ENCODE measurements around the gene IKBKE. TPM values are rescaled to one million over a fixed set of nuclear protein-coding genes. Genes with fewer than 3 reads are reported as not detected.
A peak's percentile ranks its signal among the peaks of the same experiment; 100 is the strongest.

IKBKE gene
- polyA plus RNA-seq, 4 donors, result 4.1 to 8.7 (median 6.9) TPM

DNA sequence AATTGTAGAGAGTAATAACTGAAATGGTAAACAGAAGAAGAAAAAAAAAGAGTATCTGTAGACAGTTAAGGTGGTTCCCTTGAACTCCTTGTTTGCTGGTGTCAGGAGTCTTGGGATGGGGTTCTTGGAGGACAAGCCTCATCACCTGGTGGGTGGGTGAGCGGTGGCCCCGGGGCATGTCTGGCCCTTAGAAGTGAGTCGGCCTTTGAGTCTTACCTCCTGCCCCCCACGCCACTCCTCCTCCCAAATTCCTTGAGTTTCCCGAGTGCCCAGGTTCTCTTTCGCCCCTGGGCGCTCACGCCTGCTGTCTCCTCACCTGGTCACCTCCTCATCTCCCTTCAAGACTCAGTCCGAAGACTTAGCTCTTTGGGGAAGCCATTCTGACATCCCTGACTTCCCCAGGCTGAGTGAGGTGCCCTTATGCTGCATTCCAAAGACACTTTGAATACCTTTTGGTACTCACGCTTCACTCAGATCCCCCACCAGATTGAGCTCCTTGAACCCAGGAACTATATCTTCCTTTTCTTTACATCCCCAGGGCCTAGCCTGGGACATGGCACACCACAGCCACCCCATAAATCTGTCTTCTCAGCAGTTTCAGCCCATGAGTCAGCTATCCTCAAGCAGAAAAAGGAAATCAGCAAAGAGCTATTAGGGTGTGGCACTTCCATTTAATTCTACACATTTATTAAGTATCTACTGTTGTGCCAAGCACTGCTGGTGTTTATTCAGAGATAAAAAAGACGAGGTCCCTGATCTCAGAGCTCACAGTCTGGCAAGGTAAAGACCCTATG, 13.5 kb upstream of the IKBKE start:
- H3K36me3 ChIP-seq (ENCODE audit: control insufficient read depth in 3 of 3, insufficient read depth in 2 of 3, low read depth in 1 of 3, low read length in 3 of 3), result peaks cover 0 to 56% (median 5%) of the 10 kb centered on the region in 3 donors

DNA sequence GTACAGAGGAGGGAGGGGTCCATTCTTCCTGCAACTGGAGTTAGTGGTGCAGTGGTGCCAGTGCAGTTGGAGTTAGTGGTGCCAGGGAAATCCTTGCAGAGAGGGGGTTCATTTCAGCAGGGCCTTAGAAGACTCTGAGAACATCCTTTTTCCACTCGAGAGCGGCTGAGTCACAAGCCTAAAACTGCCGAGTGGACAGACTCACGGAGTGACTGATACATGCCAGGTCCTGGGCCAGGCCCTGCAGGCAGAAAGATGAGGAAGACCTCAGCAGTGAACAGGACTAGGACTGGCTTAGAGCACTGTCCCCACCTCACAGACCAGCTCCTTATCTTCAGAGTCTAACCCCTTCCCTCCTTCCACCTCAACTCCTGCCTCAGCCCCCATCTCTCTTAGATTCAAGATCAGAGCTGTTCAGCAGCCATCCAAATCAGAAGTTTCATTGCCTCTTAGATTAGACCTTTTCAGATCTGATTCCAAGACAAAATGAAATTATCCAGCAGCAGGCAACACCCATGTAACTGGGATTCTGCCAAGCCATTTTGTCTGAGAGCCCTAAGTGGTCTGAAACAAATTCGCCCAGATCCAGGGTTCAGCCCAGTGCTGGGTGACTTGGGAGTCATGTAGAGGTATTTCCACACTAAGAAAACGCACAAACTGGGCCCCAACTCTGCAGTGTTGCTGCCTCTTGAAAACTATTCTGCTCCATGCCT, 12.7 kb upstream of the IKBKE start:
- Histone ChIP-seq H3K36me3 (ENCODE audit: control insufficient read depth in 3 of 3, insufficient read depth in 2 of 3, low read depth in 1 of 3, low read length in 3 of 3) (peaks cover 0 to 56% (median 5%) of the 10 kb centered on the region in 3 donors), H3K27ac (ENCODE audit: low read depth in 1 of 3, low read length in 2 of 3) (peak overlapping the region in 1 of 3 donors; percentile 48), H3K4me1 (ENCODE audit: control insufficient read depth in 3 of 3, insufficient read depth in 2 of 3, low read depth in 1 of 3, low read length in 2 of 3) (peaks cover 3 to 9% (median 4%) of the 10 kb centered on the region in 3 donors), H3K27me3 (ENCODE audit: control insufficient read depth in 3 of 3, insufficient read depth in 3 of 3, low read length in 3 of 3) (no peaks in the 10 kb centered on the region), H3K4me3 (ENCODE audit: low read depth in 1 of 3, low read length in 3 of 3) (no peak overlapping the region), H3K9me3 (ENCODE audit: control insufficient read depth in 2 of 2, insufficient read depth in 1 of 2, low read depth in 1 of 2, low read length in 1 of 2) (no peaks in the 10 kb centered on the region)
- DNase-seq, result no peak
- WGBS, 3 donors, result 61 to 89% (median 84%) methylated on average over 6 of the region's 6 CpGs
- FAIRE-seq, result no peak

More for the DNA sequence above, 13.5 kb upstream of the IKBKE start:
- 89 to 92% (median 89%) methylated on average over 11 of the region's 11 CpGs for WGBS, 3 donors
- peak in 1 of 2 donors; percentile 73 for DNase-seq
- Histone ChIP-seq H3K27ac (ENCODE audit: low read depth in 1 of 3, low read length in 2 of 3) (peak overlapping the region in 1 of 3 donors; percentile 48), H3K9me3 (ENCODE audit: control insufficient read depth in 2 of 2, insufficient read depth in 1 of 2, low read depth in 1 of 2, low read length in 1 of 2) (no peaks in the 10 kb centered on the region), H3K4me1 (ENCODE audit: control insufficient read depth in 3 of 3, insufficient read depth in 2 of 3, low read depth in 1 of 3, low read length in 2 of 3) (peaks cover 3 to 9% (median 4%) of the 10 kb centered on the region in 3 donors), H3K4me3 (ENCODE audit: low read depth in 1 of 3, low read length in 3 of 3) (no peak overlapping the region), H3K27me3 (ENCODE audit: control insufficient read depth in 3 of 3, insufficient read depth in 3 of 3, low read length in 3 of 3) (no peaks in the 10 kb centered on the region)
- no peak for FAIRE-seq

DNA sequence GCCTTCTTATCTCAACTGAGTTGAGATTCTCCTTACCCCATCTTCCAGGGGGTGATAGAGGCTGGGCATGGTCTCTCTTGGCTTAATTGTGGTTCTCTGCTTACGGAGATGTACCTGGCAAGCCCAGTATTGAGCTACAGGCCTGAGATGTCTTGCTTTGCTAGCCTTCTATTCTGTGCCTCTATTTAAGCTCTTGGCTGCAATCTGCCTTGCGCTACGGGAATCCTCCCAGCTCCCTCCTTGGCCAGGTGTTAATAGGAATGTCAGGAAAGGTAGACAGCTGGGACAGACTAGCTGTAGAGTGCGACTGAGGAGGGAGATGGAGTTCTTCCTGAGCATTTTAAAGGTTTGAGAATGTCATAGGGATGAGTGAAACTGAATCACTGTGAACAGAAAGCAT, 10.6 kb upstream of the IKBKE start:
- Histone ChIP-seq H3K4me1 (ENCODE audit: control insufficient read depth in 3 of 3, insufficient read depth in 2 of 3, low read depth in 1 of 3, low read length in 2 of 3) (peaks cover 3 to 9% (median 4%) of the 10 kb centered on the region in 3 donors), H3K27me3 (ENCODE audit: control insufficient read depth in 3 of 3, insufficient read depth in 3 of 3, low read length in 3 of 3) (no peaks in the 10 kb centered on the region), H3K36me3 (ENCODE audit: control insufficient read depth in 3 of 3, insufficient read depth in 2 of 3, low read depth in 1 of 3, low read length in 3 of 3) (peaks cover 0 to 50% (median 5%) of the 10 kb centered on the region in 3 donors), H3K9me3 (ENCODE audit: control insufficient read depth in 2 of 2, insufficient read depth in 1 of 2, low read depth in 1 of 2, low read length in 1 of 2) (no peaks in the 10 kb centered on the region), H3K27ac (ENCODE audit: low read depth in 1 of 3, low read length in 2 of 3) (no peak overlapping the region), H3K4me3 (ENCODE audit: low read depth in 1 of 3, low read length in 3 of 3) (no peak overlapping the region)
- FAIRE-seq, result no peak
- no peak for DNase-seq
- 89 to 97% (median 94%) methylated on average over 4 of the region's 4 CpGs for WGBS, 3 donors

DNA sequence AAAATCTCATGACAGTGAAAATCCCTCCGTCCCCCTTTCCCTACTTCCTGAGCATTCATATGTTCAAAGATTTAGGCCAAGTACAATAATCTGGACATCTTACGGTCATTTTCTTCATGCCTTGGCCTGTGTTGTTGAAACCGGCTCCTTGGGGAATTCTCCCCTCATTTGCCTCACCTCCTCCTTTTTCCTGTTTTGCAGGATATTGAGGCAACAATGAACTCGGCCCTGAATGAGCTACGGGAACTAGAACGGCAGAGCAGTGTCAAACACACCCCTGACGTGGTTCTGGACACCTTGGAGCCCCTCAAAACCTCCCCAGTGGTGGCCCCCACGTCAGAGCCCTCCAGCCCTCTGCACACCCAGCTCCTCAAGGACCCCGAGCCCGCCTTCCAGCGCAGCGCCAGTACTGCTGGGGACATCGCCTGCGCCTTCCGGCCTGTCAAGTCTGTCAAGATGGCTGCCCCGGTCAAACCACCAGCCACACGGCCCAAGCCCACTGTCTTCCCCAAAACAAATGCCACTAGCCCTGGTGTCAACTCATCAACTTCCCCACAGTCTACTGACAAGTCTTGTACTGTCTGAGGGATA, 9.3 kb upstream of the IKBKE start:
- WGBS, 3 donors, result 84 to 89% (median 88%) methylated on average over 17 of the region's 17 CpGs
- no peak overlapping the region for H3K27ac ChIP-seq (ENCODE audit: low read depth in 1 of 3, low read length in 2 of 3)
- H3K4me3 ChIP-seq (ENCODE audit: low read depth in 1 of 3, low read length in 3 of 3), result no peak overlapping the region
- no peak for FAIRE-seq
- no peak for DNase-seq
- peaks cover 0 to 5% (median 3%) of the 10 kb centered on the region in 3 donors for H3K4me1 ChIP-seq (ENCODE audit: control insufficient read depth in 3 of 3, insufficient read depth in 2 of 3, low read depth in 1 of 3, low read length in 2 of 3)
- no peaks in the 10 kb centered on the region for H3K27me3 ChIP-seq (ENCODE audit: control insufficient read depth in 3 of 3, insufficient read depth in 3 of 3, low read length in 3 of 3)
- H3K36me3 ChIP-seq (ENCODE audit: control insufficient read depth in 3 of 3, insufficient read depth in 2 of 3, low read depth in 1 of 3, low read length in 3 of 3), result peaks cover 0 to 39% (median 2%) of the 10 kb centered on the region in 3 donors
- no peaks in the 10 kb centered on the region for H3K9me3 ChIP-seq (ENCODE audit: control insufficient read depth in 2 of 2, insufficient read depth in 1 of 2, low read depth in 1 of 2, low read length in 1 of 2)

DNA sequence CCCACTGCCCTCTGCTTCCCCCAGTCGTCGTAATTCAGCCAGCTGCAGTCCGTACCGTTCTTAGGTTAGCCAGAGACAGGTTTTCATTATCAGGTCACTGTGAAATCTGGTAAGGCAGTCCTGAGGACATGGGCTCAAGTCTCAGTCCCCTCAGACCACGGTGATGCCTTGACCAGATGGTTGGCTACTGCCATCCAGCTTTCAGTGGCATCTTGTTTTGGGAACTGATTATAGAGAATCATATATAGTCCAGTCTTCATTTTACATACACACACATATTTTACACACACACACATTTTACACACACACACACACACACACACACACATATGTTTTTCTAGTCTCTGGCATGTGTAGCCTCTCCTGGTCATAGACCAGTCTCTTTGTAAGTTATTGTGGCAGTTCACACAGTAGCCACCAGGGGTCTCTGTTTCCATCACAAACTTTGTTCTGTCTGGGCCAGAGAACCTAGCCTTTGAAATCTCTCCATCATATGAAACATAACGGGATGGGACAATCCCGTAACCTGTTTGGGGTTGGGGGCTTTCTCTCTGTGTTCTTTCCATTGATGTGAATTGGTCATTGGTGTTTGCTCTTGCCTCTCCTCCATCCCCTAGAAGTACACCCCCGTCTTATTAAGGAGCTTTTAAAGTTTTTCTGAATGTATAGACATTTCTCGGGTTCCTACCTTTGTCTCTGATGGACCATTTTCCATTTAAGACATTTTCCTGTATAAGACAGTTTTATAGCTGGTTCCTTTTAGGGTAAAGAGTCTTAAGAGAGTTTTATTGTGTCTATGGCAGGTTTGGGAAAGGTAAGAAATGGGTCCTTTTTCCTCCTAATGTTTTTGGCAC, 8.4 kb upstream of the IKBKE start:
- FAIRE-seq (no peak), DNase-seq (peak; percentile 75 to 79)
- 62 to 71% (median 67%) methylated on average over 9 of the region's 9 CpGs for WGBS, 3 donors
- H3K27ac ChIP-seq (ENCODE audit: low read depth in 1 of 3, low read length in 2 of 3), result no peak overlapping the region
- no peak overlapping the region for H3K4me3 ChIP-seq (ENCODE audit: low read depth in 1 of 3, low read length in 3 of 3)
- peaks cover 0 to 35% (median 2%) of the 10 kb centered on the region in 3 donors for H3K36me3 ChIP-seq (ENCODE audit: control insufficient read depth in 3 of 3, insufficient read depth in 2 of 3, low read depth in 1 of 3, low read length in 3 of 3)
- H3K4me1 ChIP-seq (ENCODE audit: control insufficient read depth in 3 of 3, insufficient read depth in 2 of 3, low read depth in 1 of 3, low read length in 2 of 3), result peaks cover 0 to 10% (median 1%) of the 10 kb centered on the region in 3 donors
- H3K27me3 ChIP-seq (ENCODE audit: control insufficient read depth in 3 of 3, insufficient read depth in 3 of 3, low read length in 3 of 3), result no peaks in the 10 kb centered on the region
- no peaks in the 10 kb centered on the region for H3K9me3 ChIP-seq (ENCODE audit: control insufficient read depth in 2 of 2, insufficient read depth in 1 of 2, low read depth in 1 of 2, low read length in 1 of 2)

DNA sequence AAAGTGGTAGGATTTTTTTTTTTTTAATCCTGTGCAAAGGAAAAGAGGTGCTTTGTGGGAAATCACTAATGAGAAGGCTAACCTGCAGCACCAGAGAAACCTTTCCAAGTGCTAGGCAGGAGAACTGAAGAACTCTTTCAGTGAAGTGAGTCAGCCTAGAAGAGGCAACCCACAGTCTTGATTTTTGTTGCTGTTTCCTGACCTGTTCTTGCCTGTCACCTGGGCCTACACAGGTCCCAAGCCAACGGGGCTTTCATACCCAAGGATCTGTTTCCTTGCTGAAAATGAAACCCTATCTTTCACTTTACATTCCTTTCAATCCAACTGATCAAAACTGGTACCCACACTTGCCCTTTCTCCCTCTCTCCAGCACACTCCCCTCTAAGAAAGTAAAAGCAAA, 7.1 kb upstream of the IKBKE start:
- no peak for DNase-seq
- Histone ChIP-seq H3K4me1 (ENCODE audit: control insufficient read depth in 3 of 3, insufficient read depth in 2 of 3, low read depth in 1 of 3, low read length in 2 of 3) (peaks cover 0 to 9% (median 0%) of the 10 kb centered on the region in 3 donors), H3K4me3 (ENCODE audit: low read depth in 1 of 3, low read length in 3 of 3) (no peak overlapping the region), H3K36me3 (ENCODE audit: control insufficient read depth in 3 of 3, insufficient read depth in 2 of 3, low read depth in 1 of 3, low read length in 3 of 3) (peaks cover 0 to 29% (median 2%) of the 10 kb centered on the region in 3 donors), H3K9me3 (ENCODE audit: control insufficient read depth in 2 of 2, insufficient read depth in 1 of 2, low read depth in 1 of 2, low read length in 1 of 2) (no peaks in the 10 kb centered on the region), H3K27ac (ENCODE audit: low read depth in 1 of 3, low read length in 2 of 3) (no peak overlapping the region), H3K27me3 (ENCODE audit: control insufficient read depth in 3 of 3, insufficient read depth in 3 of 3, low read length in 3 of 3) (no peaks in the 10 kb centered on the region)
- no peak for FAIRE-seq
- 33 to 71% (median 67%) methylated on average over 1 of the region's 1 CpG for WGBS, 3 donors

DNA sequence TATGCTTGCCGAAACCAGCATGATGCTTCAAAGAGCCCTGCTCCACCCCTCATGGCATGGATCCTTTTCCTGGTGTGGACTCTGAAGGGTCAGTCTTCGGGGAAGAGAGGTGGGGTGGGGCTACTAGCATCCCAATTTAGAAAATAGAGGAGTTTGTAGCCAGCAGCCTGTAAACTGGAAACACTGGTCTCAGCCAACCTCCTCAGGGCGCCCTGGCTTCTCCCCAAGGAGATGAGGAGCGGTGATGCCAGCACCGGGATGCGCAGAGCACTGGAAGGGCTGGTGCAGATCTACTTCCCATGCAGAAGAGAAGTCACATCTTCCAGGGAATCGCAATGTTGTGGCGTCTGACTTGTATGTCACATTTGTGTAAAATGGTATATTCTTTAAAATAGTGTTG, 6.4 kb upstream of the IKBKE start:
- FAIRE-seq, result no peak
- 93 to 95% (median 95%) methylated on average over 8 of the region's 8 CpGs for WGBS, 3 donors
- Histone ChIP-seq H3K27me3 (ENCODE audit: control insufficient read depth in 3 of 3, insufficient read depth in 3 of 3, low read length in 3 of 3) (no peaks in the 10 kb centered on the region), H3K4me3 (ENCODE audit: low read depth in 1 of 3, low read length in 3 of 3) (no peak overlapping the region), H3K9me3 (ENCODE audit: control insufficient read depth in 2 of 2, insufficient read depth in 1 of 2, low read depth in 1 of 2, low read length in 1 of 2) (no peaks in the 10 kb centered on the region), H3K27ac (ENCODE audit: low read depth in 1 of 3, low read length in 2 of 3) (no peak overlapping the region), H3K36me3 (ENCODE audit: control insufficient read depth in 3 of 3, insufficient read depth in 2 of 3, low read depth in 1 of 3, low read length in 3 of 3) (peaks cover 0 to 23% (median 2%) of the 10 kb centered on the region in 3 donors), H3K4me1 (ENCODE audit: control insufficient read depth in 3 of 3, insufficient read depth in 2 of 3, low read depth in 1 of 3, low read length in 2 of 3) (peaks cover 0 to 9% (median 4%) of the 10 kb centered on the region in 3 donors)
- no peak for DNase-seq

Data from small intestine (tissue), 7 donors.